ENCODE results near the gene TDRD3.

Gene TDRD3

DNA sequence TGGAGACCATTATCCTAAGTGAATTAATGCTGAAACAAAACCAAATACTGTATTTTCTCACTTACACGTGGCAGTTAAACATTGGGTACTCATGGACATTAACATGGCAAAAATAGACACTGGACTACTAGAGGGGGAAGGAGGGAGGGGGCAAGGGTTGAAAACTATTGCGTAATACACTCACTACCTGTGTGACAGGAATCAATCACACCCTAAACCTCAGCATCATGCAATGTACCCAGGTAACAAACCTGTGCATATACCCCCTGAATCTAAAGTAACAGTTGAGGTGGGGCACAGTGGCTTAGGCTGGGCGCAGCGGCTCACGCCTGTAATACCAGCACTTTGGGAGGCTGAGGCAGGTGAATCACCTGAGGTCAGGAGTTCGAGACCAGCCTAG is 207.0 kb downstream of the TDRD3 start:
- Histone ChIP-seq H3K9me3 (ENCODE audit: control insufficient read depth, low read length) (no peaks in the 10 kb centered on the region), H3K9ac (ENCODE audit: low read length) (no peak overlapping the region), H3K4me1 (ENCODE audit: control insufficient read depth, insufficient read depth, low read depth, low read length) (no peaks in the 10 kb centered on the region), H2BK15ac (ENCODE audit: low read depth, poor library complexity, severe bottlenecking) (no peak overlapping the region), H3K14ac (ENCODE audit: low read length in 2 of 2) (no peak overlapping the region), H2AFZ (ENCODE audit: low read depth, low read length) (no peak overlapping the region), H2BK5ac (ENCODE audit: low read depth, low read length, poor library complexity, severe bottlenecking) (no peak overlapping the region), H4K8ac (ENCODE audit: low read length) (no peak overlapping the region), H3K4ac (ENCODE audit: low read depth in 1 of 2, low read length in 2 of 2) (no peak overlapping the region), H2BK12ac (ENCODE audit: low read length in 2 of 2) (no peak overlapping the region), H2BK120ac (ENCODE audit: low read depth, low read length) (no peak overlapping the region), H3K36me3 (ENCODE audit: control insufficient read depth in 1 of 2, insufficient read depth in 2 of 2, low read depth in 1 of 2, low read length in 2 of 2) (no peaks in the 10 kb centered on the region), H3K4me2 (ENCODE audit: low read length, poor library complexity, severe bottlenecking) (no peak overlapping the region), H3K27me3 (ENCODE audit: control insufficient read depth in 1 of 2, insufficient read depth in 1 of 2, low read length in 2 of 2) (peaks cover 0 to 75% of the 10 kb centered on the region in 2 experiments), H3K27ac (ENCODE audit: low read length, poor library complexity, severe bottlenecking) (no peak overlapping the region), H3K18ac (ENCODE audit: low read depth in 1 of 2, low read length in 2 of 2) (no peak overlapping the region), H4K91ac (ENCODE audit: low read length) (no peak overlapping the region), H2AK5ac (ENCODE audit: low read length, severe bottlenecking) (no peak overlapping the region), H3K23ac (ENCODE audit: low read length in 2 of 2) (no peak overlapping the region), H3K79me1 (replicated peaks; ENCODE audit: low read length, poor library complexity, severe bottlenecking) (no peaks in the 10 kb centered on the region), H3K4me3 (ENCODE audit: insufficient read depth in 1 of 2, low read depth in 1 of 2, low read length in 2 of 2) (no peak overlapping the region)
- WGBS: 89% methylated on average over 4 of the region's 6 CpGs
- no peak for DNase-seq

DNA sequence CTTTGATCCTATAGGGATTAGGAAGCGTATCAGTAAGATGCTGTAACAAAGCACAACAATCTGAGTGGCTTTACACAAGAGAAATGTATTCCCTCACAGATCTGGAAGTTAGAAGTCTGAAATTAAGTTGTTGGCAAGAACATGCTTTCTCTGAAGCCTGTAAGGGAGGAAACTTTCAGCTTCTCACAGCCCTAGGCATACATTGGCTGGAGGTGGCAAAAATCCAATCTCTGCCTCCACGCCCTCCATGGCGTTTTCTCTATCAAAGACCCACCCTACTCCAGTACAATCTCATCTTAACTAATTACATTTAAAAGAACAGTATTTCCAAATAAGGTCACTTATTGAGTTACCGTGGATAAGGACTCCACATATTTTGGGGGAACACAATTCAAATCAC is 211.9 kb downstream of the TDRD3 start:
- WGBS: 88% methylated on average over 3 of the region's 4 CpGs

DNA sequence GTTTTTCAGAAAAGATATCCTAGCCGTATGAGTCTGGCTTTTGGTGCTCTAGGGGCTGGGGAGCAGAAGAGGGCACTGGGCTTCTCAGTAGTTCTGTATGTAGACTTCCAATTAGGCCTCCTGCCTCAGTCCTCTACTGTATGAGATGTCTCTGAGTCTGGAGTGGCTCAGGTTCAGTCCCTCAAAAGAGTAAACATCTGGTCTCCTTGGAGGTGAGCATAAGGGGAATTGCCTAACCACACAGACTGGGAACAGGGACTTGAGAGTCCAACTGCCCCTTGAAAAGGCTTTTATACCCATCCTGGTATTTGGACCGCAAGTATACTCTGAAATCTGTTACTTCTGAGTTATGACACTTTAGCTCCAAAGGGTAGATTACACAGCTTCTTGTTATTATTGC is 214.5 kb downstream of the TDRD3 start:
- Histone ChIP-seq H3K14ac (ENCODE audit: low read length in 2 of 2) (no peak overlapping the region), H3K4me3 (ENCODE audit: insufficient read depth in 1 of 2, low read depth in 1 of 2, low read length in 2 of 2) (no peak overlapping the region), H4K8ac (ENCODE audit: low read length) (no peak overlapping the region), H3K27me3 (ENCODE audit: control insufficient read depth in 1 of 2, insufficient read depth in 1 of 2, low read length in 2 of 2) (peaks cover 0 to 85% of the 10 kb centered on the region in 2 experiments), H2AFZ (ENCODE audit: low read depth, low read length) (no peak overlapping the region), H3K18ac (ENCODE audit: low read depth in 1 of 2, low read length in 2 of 2) (no peak overlapping the region), H3K27ac (ENCODE audit: low read length, poor library complexity, severe bottlenecking) (no peak overlapping the region), H2BK12ac (ENCODE audit: low read length in 2 of 2) (no peak overlapping the region), H2AK5ac (ENCODE audit: low read length, severe bottlenecking) (no peak overlapping the region), H3K4me1 (ENCODE audit: control insufficient read depth, insufficient read depth, low read depth, low read length) (no peaks in the 10 kb centered on the region), H2BK120ac (ENCODE audit: low read depth, low read length) (no peak overlapping the region), H3K23ac (ENCODE audit: low read length in 2 of 2) (no peak overlapping the region), H3K4ac (ENCODE audit: low read depth in 1 of 2, low read length in 2 of 2) (no peak overlapping the region), H3K4me2 (ENCODE audit: low read length, poor library complexity, severe bottlenecking) (no peak overlapping the region), H3K9me3 (ENCODE audit: control insufficient read depth, low read length) (no peaks in the 10 kb centered on the region), H4K91ac (ENCODE audit: low read length) (no peak overlapping the region), H3K79me1 (replicated peaks; ENCODE audit: low read length, poor library complexity, severe bottlenecking) (no peaks in the 10 kb centered on the region), H3K36me3 (ENCODE audit: control insufficient read depth in 1 of 2, insufficient read depth in 2 of 2, low read depth in 1 of 2, low read length in 2 of 2) (no peaks in the 10 kb centered on the region), H2BK5ac (ENCODE audit: low read depth, low read length, poor library complexity, severe bottlenecking) (no peak overlapping the region), H3K9ac (ENCODE audit: low read length) (no peak overlapping the region), H2BK15ac (ENCODE audit: low read depth, poor library complexity, severe bottlenecking) (no peak overlapping the region)
- WGBS: 82% methylated on average over 2 of the region's 2 CpGs
- DNase-seq: no peak

More for the DNA sequence above, 211.9 kb downstream of the TDRD3 start:
- Histone ChIP-seq H3K79me1 (replicated peaks; ENCODE audit: low read length, poor library complexity, severe bottlenecking) (no peaks in the 10 kb centered on the region), H4K8ac (ENCODE audit: low read length) (no peak overlapping the region), H2BK12ac (ENCODE audit: low read length in 2 of 2) (no peak overlapping the region), H3K27ac (ENCODE audit: low read length, poor library complexity, severe bottlenecking) (no peak overlapping the region), H3K4me3 (ENCODE audit: insufficient read depth in 1 of 2, low read depth in 1 of 2, low read length in 2 of 2) (no peak overlapping the region), H3K23ac (ENCODE audit: low read length in 2 of 2) (no peak overlapping the region), H2BK15ac (ENCODE audit: low read depth, poor library complexity, severe bottlenecking) (no peak overlapping the region), H3K4ac (ENCODE audit: low read depth in 1 of 2, low read length in 2 of 2) (no peak overlapping the region), H3K4me2 (ENCODE audit: low read length, poor library complexity, severe bottlenecking) (no peak overlapping the region), H3K14ac (ENCODE audit: low read length in 2 of 2) (no peak overlapping the region), H3K18ac (ENCODE audit: low read depth in 1 of 2, low read length in 2 of 2) (no peak overlapping the region), H2BK5ac (ENCODE audit: low read depth, low read length, poor library complexity, severe bottlenecking) (no peak overlapping the region), H3K9ac (ENCODE audit: low read length) (no peak overlapping the region), H3K36me3 (ENCODE audit: control insufficient read depth in 1 of 2, insufficient read depth in 2 of 2, low read depth in 1 of 2, low read length in 2 of 2) (no peaks in the 10 kb centered on the region), H4K91ac (ENCODE audit: low read length) (no peak overlapping the region), H3K9me3 (ENCODE audit: control insufficient read depth, low read length) (no peaks in the 10 kb centered on the region), H3K27me3 (ENCODE audit: control insufficient read depth in 1 of 2, insufficient read depth in 1 of 2, low read length in 2 of 2) (peaks cover 0 to 80% of the 10 kb centered on the region in 2 experiments), H2AFZ (ENCODE audit: low read depth, low read length) (no peak overlapping the region), H2BK120ac (ENCODE audit: low read depth, low read length) (no peak overlapping the region), H3K4me1 (ENCODE audit: control insufficient read depth, insufficient read depth, low read depth, low read length) (no peaks in the 10 kb centered on the region), H2AK5ac (ENCODE audit: low read length, severe bottlenecking) (no peak overlapping the region)
- DNase-seq: no peak

DNA sequence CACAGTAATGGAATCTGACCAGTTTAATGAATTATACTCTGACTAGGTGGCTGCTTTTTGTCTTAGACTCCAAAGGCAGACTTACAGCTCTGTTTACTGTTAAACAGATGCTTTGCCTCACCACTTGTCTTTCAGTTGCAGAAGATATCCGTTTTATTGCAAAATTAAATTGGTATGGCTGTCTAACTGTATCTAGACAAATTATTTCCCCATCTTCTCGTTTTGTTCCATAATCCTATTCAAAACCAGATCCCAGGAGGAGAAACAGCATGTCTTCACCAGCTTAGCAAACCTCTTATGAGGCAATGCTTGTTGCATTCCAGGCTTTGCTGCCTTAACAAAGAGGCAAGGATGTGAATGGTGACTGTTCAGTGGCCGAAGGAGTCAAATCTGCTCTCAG is 215.6 kb downstream of the TDRD3 start:
- Histone ChIP-seq H3K9ac (ENCODE audit: low read length) (no peak overlapping the region), H3K4me2 (ENCODE audit: low read length, poor library complexity, severe bottlenecking) (no peak overlapping the region), H2BK5ac (ENCODE audit: low read depth, low read length, poor library complexity, severe bottlenecking) (no peak overlapping the region), H3K18ac (ENCODE audit: low read depth in 1 of 2, low read length in 2 of 2) (no peak overlapping the region), H3K9me3 (ENCODE audit: control insufficient read depth, low read length) (no peaks in the 10 kb centered on the region), H3K36me3 (ENCODE audit: control insufficient read depth in 1 of 2, insufficient read depth in 2 of 2, low read depth in 1 of 2, low read length in 2 of 2) (no peaks in the 10 kb centered on the region), H3K4ac (ENCODE audit: low read depth in 1 of 2, low read length in 2 of 2) (no peak overlapping the region), H3K4me1 (ENCODE audit: control insufficient read depth, insufficient read depth, low read depth, low read length) (no peaks in the 10 kb centered on the region), H3K14ac (ENCODE audit: low read length in 2 of 2) (no peak overlapping the region), H2AK5ac (ENCODE audit: low read length, severe bottlenecking) (no peak overlapping the region), H2BK120ac (ENCODE audit: low read depth, low read length) (no peak overlapping the region), H2BK12ac (ENCODE audit: low read length in 2 of 2) (no peak overlapping the region), H3K4me3 (ENCODE audit: insufficient read depth in 1 of 2, low read depth in 1 of 2, low read length in 2 of 2) (no peak overlapping the region), H3K23ac (ENCODE audit: low read length in 2 of 2) (no peak overlapping the region), H2BK15ac (ENCODE audit: low read depth, poor library complexity, severe bottlenecking) (no peak overlapping the region), H3K27me3 (ENCODE audit: control insufficient read depth in 1 of 2, insufficient read depth in 1 of 2, low read length in 2 of 2) (peaks cover 0 to 90% of the 10 kb centered on the region in 2 experiments), H2AFZ (ENCODE audit: low read depth, low read length) (no peak overlapping the region), H4K8ac (ENCODE audit: low read length) (no peak overlapping the region), H4K91ac (ENCODE audit: low read length) (no peak overlapping the region), H3K79me1 (replicated peaks; ENCODE audit: low read length, poor library complexity, severe bottlenecking) (no peaks in the 10 kb centered on the region), H3K27ac (ENCODE audit: low read length, poor library complexity, severe bottlenecking) (no peak overlapping the region)
- DNase-seq: no peak
- WGBS: 51% methylated on average over 2 of the region's 3 CpGs

Data from mesenchymal stem cell (in vitro differentiated cells and primary cell).